ENCODE measurements around the gene KCNJ5. TPM values are rescaled to one million over a fixed set of nuclear protein-coding genes. Genes with fewer than 3 reads are reported as not detected.

KCNJ5 gene
- total RNA-seq, 4 donors from 2014 or later = 0.47 to 1.9 TPM; not detected in 2

DNA sequence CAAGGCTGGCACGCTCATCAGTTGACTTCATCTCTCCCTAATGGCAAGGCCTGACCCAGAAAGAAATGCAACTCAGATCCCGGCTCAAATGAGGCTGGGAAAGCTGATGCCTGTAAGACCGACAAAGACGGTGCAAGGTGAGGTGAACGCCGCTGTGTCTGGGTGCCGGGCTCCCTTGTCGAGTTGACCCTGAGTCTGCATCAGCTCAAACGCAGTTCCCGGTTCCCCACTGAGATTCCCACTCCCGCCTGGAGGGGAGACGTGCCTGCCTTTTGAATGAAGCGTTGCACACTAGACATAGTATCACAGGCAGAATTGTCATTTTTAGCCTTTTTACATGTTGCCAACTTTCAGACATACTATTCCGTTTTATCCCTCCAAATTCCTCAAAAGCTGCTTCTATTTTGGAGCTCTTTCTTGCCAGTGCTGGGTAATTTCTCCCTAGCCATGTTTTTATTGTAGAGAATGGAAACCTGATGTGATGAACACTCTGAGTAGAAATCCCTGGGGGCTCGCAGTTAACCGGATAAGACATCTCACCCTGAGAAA, 52.3 kb downstream of the KCNJ5 start:
- TF ChIP-seq, protein P1, sequence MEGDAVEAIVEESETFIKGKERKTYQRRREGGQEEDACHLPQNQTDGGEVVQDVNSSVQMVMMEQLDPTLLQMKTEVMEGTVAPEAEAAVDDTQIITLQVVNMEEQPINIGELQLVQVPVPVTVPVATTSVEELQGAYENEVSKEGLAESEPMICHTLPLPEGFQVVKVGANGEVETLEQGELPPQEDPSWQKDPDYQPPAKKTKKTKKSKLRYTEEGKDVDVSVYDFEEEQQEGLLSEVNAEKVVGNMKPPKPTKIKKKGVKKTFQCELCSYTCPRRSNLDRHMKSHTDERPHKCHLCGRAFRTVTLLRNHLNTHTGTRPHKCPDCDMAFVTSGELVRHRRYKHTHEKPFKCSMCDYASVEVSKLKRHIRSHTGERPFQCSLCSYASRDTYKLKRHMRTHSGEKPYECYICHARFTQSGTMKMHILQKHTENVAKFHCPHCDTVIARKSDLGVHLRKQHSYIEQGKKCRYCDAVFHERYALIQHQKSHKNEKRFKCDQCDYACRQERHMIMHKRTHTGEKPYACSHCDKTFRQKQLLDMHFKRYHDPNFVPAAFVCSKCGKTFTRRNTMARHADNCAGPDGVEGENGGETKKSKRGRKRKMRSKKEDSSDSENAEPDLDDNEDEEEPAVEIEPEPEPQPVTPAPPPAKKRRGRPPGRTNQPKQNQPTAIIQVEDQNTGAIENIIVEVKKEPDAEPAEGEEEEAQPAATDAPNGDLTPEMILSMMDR (IDR thresholded peaks at IDR 0.05) = no peak
- TF ChIP-seq POLR2A (IDR thresholded peaks at IDR 0.05) = no peak
- DNase-seq = no peak
- intact Hi-C loops (cut with DNase I) = no loop called here
- Histone ChIP-seq H3K27ac (peak overlapping the region in 3 of 4 donors; percentile 78 to 92 (median 88)), H3K9me3 (no peaks in the 10 kb centered on the region), H3K36me3 (no peaks in the 10 kb centered on the region), H3K4me3 (no peak overlapping the region), H3K27me3 (peaks cover 0 to 3% (median 0%) of the 10 kb centered on the region in 4 donors), H3K4me1 (peaks cover 5 to 53% (median 15%) of the 10 kb centered on the region in 3 donors)
- WGBS, 2 donors = 51 to 58% methylated on average over 15 to 16 of the region's 16 CpGs

DNA sequence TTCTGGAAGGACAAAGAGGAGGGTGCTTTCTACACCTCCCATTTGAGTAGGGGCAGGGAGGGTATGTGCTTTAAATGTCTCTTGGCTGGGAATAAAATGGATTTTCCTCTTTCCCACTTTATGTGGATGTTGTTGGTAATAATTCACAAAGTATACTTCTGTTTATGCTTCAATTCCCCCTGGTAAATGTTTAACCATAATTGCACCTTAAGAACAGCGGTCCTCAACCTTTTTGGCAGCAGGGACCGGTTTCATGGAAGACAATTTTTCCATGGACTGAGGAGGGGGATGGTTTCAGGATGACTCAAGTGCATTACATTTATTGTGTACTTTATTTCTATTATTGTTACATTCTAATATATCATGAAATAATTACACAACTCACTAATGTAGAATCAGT, 55.5 kb downstream of the KCNJ5 start:
- intact Hi-C loops (cut with DNase I) = no loop called here
- 78 to 88% methylated on average over 2 of the region's 2 CpGs for WGBS, 2 donors
- H3K4me3 ChIP-seq = no peak overlapping the region
- no peak for DNase-seq
- no peak overlapping the region for H3K27ac ChIP-seq
- no peaks in the 10 kb centered on the region for H3K36me3 ChIP-seq
- no peaks in the 10 kb centered on the region for H3K9me3 ChIP-seq
- no peak for TF ChIP-seq POLR2A (IDR thresholded peaks at IDR 0.05)
- TF ChIP-seq, protein P1 (IDR thresholded peaks at IDR 0.05) = no peak
- H3K27me3 ChIP-seq = peaks cover 0 to 5% (median 0%) of the 10 kb centered on the region in 4 donors
- peaks cover 0 to 25% (median 4%) of the 10 kb centered on the region in 3 donors for H3K4me1 ChIP-seq

DNA sequence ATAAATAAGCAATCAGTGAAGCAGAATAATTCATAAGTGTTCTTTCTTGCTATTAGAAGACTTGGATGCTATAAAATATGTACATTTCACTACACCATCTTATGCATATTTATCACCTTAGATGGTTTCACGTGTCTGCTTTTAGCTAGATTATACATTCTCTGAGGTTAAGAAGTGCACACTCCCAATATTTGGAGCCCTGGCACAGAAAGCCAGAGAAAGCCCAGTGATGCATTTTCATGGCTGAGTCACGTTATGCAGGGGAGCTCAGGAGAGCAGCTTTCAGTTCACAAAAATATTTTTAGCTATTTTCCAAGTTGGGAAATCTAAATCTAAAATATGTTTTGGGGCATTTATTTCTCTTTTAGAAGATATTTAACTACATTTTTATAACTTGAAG, 56.6 kb downstream of the KCNJ5 start:
- intact Hi-C loops (cut with DNase I) = no loop called here
- H3K9me3 ChIP-seq = no peaks in the 10 kb centered on the region
- no peak for DNase-seq
- H3K4me3 ChIP-seq = no peak overlapping the region
- H3K27ac ChIP-seq = no peak overlapping the region
- TF ChIP-seq, protein P1 (IDR thresholded peaks at IDR 0.05) = no peak
- no peak for TF ChIP-seq POLR2A (IDR thresholded peaks at IDR 0.05)
- 67 to 82% methylated on average over 2 of the region's 2 CpGs for WGBS, 2 donors
- no peaks in the 10 kb centered on the region for H3K36me3 ChIP-seq
- H3K27me3 ChIP-seq = peaks cover 0 to 5% (median 0%) of the 10 kb centered on the region in 4 donors
- peaks cover 0 to 13% (median 3%) of the 10 kb centered on the region in 3 donors for H3K4me1 ChIP-seq

DNA sequence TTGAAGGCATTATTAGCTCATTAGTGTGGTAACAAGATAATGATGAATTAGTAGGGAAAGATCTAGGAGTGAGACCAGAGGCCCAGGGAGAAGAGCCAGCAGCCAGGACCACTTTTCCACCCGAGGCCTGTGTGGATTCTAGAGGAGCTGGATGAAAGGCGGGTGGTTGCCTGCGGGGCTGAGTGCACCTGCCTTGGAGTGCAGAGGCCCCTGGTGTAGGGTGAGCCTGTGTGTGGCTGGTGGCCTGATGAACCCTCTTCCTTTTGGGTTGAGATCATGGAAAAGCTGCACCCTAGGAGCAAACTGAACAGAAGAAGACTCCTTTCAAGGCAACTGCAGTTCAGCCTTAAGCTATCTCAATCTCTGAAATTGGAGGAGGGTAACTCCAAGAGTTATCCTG, 57.4 kb downstream of the KCNJ5 start:
- no peak for DNase-seq
- TF ChIP-seq, protein P1 (IDR thresholded peaks at IDR 0.05) = peak in 1 of 6 experiments; percentile 8
- no peak for TF ChIP-seq POLR2A (IDR thresholded peaks at IDR 0.05)
- Histone ChIP-seq H3K4me3 (no peak overlapping the region), H3K4me1 (peaks cover 0 to 5% (median 0%) of the 10 kb centered on the region in 3 donors), H3K27ac (no peak overlapping the region), H3K27me3 (peaks cover 0 to 5% (median 0%) of the 10 kb centered on the region in 4 donors), H3K9me3 (no peaks in the 10 kb centered on the region), H3K36me3 (no peaks in the 10 kb centered on the region)
- intact Hi-C loops (cut with DNase I) = no loop called here
- WGBS, 2 donors = 52 to 58% methylated on average over 3 of the region's 3 CpGs

DNA sequence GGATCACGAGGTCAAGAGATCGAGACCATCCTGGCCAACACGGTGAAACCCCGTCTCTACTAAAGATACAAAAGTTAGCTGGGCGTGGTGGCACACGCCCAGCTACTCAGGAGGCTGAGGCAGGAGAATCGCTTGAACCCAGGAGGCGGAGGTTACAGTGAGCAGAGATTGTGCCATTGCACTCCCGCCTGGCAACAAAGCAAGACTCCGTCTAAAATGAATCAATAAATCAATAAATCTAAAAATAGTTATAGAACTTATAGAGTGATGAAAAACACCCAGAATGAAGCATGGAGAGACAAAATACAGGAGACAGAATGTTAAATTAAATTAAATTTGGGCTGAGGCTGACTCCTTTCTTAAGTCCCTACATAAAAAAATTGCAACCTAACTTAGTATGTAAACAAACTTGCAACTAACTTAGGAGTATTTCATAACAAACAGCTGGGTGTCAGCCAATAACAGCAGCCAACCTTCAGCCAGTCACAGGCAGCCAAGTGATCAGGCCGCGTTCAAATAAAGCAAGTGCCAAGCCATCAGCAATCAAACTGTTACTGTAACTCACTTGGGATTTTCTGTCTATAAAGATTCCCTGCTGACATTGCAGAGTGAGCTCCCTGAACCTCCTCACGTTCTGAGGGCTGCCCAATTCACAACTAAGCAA, 58.8 kb downstream of the KCNJ5 start:
- H3K9me3 ChIP-seq = no peaks in the 10 kb centered on the region
- no peaks in the 10 kb centered on the region for H3K36me3 ChIP-seq
- H3K4me3 ChIP-seq = no peak overlapping the region
- intact Hi-C loops (cut with DNase I) = loop anchor here (5.0 kb wide), 1 partner anchor 63 kb away; no protein-coding TSS in a partner anchor
- H3K27ac ChIP-seq = no peak overlapping the region
- peaks cover 0 to 3% (median 0%) of the 10 kb centered on the region in 3 donors for H3K4me1 ChIP-seq
- no peak for TF ChIP-seq POLR2A (IDR thresholded peaks at IDR 0.05)
- TF ChIP-seq, protein P1 (IDR thresholded peaks at IDR 0.05) = no peak
- peaks cover 0 to 5% (median 0%) of the 10 kb centered on the region in 4 donors for H3K27me3 ChIP-seq
- no peak for DNase-seq
- WGBS, 2 donors = 62 to 70% methylated on average over 13 of the region's 13 CpGs
